GM08714 (cell line): ENCODE measurements around the gene LRP1-AS.

Experiments
- H3K4me3 ChIP-seq: fragments of 200-500 bp; sonication (Bioruptor generic); 2 replicates; pipeline ENCODE4 v1.5.1; 2014; ENCODE audit warnings: mild to moderate bottlenecking, low read length, inconsistent platforms
- ZNF274 ChIP-seq: IDR thresholded peaks from 2 replicates; pipeline ENCODE4 v1.6.1; 2012; ENCODE audit warnings: mild to moderate bottlenecking, low read depth, low read length

Gene LRP1-AS

GRCh38 chr12:57104292-57104910 lies 43.0 kb downstream of the LRP1-AS start:
- no peak for TF ChIP-seq ZNF274
- no peak overlapping the region for H3K4me3 ChIP-seq

- no peak overlapping the region for H3K4me3 ChIP-seq
- TF ChIP-seq ZNF274, result no peak
These were observed 43.6 kb downstream of the LRP1-AS start for GRCh38 chr12:57103856-57104255.

- no peak overlapping the region for H3K4me3 ChIP-seq
- no peak for TF ChIP-seq ZNF274
These were observed 45.3 kb downstream of the LRP1-AS start for GRCh38 chr12:57101892-57102695.

- H3K4me3 ChIP-seq, result no peak overlapping the region
- no peak for TF ChIP-seq ZNF274
These were observed 47.7 kb downstream of the LRP1-AS start for GRCh38 chr12:57099766-57100165.

- no peak for TF ChIP-seq ZNF274
These were observed 48.2 kb downstream of the LRP1-AS start for GRCh38 chr12:57099047-57099714.

GRCh38 chr12:57098546-57098945 lies 48.9 kb downstream of the LRP1-AS start:
- H3K4me3 ChIP-seq, result no peak overlapping the region
- TF ChIP-seq ZNF274, result no peak

More at GRCh38 chr12:57099047-57099714, 48.2 kb downstream of the LRP1-AS start:
- no peak overlapping the region for H3K4me3 ChIP-seq

- TF ChIP-seq ZNF274, result no peak
These were observed 49.9 kb downstream of the LRP1-AS start for GRCh38 chr12:57097554-57097835.

GRCh38 chr12:57096748-57097553 lies 50.5 kb downstream of the LRP1-AS start:
- no peak overlapping the region for H3K4me3 ChIP-seq
- TF ChIP-seq ZNF274, result no peak

More at GRCh38 chr12:57097554-57097835, 49.9 kb downstream of the LRP1-AS start:
- no peak overlapping the region for H3K4me3 ChIP-seq

GRCh38 chr12:57096099-57096572 lies 51.3 kb downstream of the LRP1-AS start:
- H3K4me3 ChIP-seq, result no peak overlapping the region
- no peak for TF ChIP-seq ZNF274

- TF ChIP-seq ZNF274, result no peak
- H3K4me3 ChIP-seq, result no peak overlapping the region
These were observed 52.0 kb downstream of the LRP1-AS start for GRCh38 chr12:57095440-57095839.
